Measurements from ENCODE around the gene FAM43A.

FAM43A gene, protein sequence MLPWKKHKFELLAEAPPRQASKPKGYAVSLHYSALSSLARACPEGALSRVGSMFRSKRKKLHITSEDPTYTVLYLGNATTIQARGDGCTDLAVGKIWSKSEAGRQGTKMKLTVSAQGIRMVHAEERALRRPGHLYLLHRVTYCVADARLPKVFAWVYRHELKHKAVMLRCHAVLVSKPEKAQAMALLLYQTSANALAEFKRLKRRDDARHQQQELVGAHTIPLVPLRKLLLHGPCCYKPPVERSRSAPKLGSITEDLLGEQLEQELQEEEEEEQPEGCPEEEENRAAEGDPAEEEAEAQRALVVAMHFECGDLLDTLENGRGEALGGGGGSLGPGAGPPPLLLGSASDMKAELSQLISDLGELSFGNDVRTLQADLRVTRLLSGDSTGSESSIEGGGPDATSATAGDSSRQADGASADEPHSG

GRCh38 chr3:194685718-194686413, at the start of gene FAM43A:
FAM43A (plus strand) TSS chr3:194685883; CDS start chr3:194686827, 944 bp downstream.
- peak; percentile 84 for DNase-seq (ENCODE audit: low spot score)

DNA sequence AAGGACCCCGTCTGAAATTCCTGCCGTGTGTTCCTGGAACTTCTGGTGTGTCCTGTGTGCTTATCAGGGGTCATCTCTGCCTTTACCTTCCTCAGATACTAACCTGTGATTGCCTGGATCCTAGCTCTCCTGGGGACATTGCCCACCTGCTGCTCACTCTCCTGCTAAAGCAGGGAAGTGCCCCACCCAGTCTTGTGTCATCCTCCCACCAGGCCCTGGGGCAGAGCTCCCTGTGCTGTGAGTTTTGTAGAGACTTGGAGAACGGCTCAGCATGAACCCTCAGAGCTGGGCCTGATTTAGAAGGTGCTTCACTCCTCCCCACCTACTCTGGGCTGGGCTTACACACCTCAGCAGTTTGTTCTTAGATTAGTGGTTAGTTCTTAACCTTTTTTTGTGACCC, 48.6 kb upstream of the FAM43A start:
- no peak for DNase-seq (ENCODE audit: low spot score)

DNA sequence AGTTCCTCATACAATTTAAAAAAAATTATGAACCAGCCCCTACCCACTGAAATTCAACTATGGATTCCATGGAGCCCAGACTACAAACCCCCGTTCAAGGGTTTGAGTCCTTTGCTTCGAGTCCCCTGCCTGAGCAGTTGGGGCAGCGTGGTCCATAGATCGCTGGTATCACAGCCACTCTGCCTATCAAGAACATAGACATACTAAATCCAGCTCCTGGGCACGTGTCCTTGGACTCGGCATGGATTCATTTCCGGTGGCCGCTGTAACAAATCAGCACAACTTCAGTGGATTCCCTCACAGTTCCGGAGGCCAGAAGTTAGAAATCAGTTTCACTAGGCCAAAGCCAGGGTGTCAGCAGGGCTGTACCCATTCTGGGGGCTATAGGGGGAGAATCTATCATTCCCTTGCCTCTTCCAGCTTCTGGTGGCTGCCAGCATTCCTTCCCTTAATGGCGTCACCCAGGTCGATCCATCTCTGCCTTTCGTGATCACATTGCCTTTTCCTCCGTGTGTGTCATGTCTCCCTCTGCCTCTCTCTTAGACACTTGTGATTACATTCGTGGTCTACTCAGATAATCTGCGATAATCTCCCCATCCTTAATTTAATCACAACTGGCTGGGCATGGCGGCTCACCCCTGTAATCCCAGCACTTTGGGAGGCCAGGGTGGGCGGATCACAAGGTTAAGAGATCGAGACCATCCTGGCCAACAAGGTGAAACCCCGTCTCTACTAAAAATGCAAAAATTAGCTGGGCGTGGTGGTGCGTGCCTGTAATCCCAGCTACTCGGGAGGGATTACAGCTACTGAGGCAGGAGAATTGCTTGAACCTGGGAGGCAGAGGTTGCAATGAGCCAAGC, 47.9 kb upstream of the FAM43A start:
- no peak for DNase-seq (ENCODE audit: low spot score)

GRCh38 chr3:194638991-194639605, 46.6 kb upstream of the FAM43A start:
- DNase-seq (ENCODE audit: low spot score) = no peak

- no peak for DNase-seq (ENCODE audit: low spot score)
Observed at GRCh38 chr3:194640829-194641228, 44.9 kb upstream of the FAM43A start.

DNA sequence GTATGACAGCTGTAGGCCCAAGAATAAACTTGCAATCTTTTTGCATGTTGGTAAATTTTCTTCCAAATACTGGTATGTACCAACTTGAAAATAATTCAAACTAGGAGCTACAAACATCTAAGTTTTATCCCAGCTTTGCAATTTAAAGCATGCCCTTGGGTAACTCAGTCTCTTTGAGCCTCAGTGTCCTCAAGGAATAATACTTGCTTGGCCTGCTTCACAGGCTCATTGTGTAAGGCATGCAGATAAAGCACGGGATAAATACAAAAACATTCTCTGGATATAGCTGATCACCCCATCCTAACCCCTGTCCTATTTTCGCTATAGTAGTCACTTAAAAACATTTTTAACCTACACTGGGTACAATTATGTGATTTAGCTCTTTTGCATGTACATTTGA, 42.9 kb upstream of the FAM43A start:
- no peak for DNase-seq (ENCODE audit: low spot score)

DNA sequence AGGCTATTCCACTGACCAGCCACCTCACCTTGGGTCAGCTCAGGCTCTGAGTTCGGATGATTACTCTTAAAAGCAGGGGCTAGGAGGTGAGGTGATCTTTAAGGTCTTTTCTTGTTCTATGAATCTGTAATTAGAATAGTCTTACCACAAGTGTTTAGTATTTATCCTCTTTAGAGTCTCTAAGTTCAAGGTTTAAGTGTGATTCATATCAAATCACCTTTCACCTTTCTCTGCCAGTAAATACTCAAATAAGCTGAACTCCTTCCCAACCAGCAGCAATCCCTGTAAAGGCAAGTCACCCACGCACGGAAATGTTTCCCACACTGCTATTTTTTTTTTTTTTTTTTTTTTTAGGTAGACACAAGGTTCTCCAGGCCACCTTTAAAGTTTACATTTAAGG, 37.9 kb upstream of the FAM43A start:
- DNase-seq (ENCODE audit: low spot score) = no peak

DNA sequence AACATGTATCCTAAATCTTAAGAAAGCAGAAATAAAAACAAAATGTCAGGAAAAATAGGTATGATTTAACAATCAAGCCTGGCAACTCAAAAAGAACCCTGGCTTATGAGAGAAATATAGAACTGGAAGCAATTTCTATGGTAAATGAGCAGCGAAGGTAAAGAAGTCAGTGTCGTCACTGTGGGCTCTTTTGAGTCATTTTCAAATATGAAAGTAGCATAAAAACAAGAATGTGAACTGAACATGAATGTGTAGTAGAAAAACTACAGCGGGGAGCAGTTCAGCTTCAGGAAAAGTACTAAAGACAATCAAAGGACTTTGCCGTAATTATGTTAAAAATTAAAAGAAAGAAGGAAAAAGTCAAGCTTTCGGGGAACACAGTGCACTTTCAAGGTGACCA, 31.2 kb upstream of the FAM43A start:
- DNase-seq (ENCODE audit: low spot score) = no peak

GRCh38 chr3:194657439-194657838, 28.2 kb upstream of the FAM43A start:
- no peak for DNase-seq (ENCODE audit: low spot score)

GRCh38 chr3:194658477-194659242, 27.0 kb upstream of the FAM43A start:
- DNase-seq (ENCODE audit: low spot score) = no peak

- no peak for DNase-seq (ENCODE audit: low spot score)
Observed at GRCh38 chr3:194659778-194660177, 25.9 kb upstream of the FAM43A start.

- DNase-seq (ENCODE audit: low spot score) = no peak
Observed at GRCh38 chr3:194661374-194661773, 24.3 kb upstream of the FAM43A start.

DNA sequence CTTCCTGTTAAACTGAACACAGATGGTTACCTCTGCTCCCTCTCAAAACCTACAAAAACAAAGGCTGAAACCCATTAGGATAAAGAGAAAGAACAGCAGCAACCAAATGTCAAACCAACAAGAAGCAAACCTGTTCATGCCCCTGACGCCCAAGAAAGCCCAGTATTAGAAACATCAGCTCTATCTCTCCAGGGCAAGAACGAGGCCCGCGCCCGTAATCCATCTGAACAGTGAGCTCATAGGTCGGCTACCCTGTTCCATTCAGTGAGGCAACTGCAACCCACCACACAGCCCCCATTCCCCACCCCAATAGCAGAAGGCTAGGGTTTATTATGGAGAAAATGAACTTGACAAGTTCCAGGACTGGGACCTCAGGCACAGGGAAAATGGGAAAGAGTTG, 23.7 kb upstream of the FAM43A start:
- DNase-seq (ENCODE audit: low spot score) = no peak

- no peak for DNase-seq (ENCODE audit: low spot score)
Observed at GRCh38 chr3:194664857-194665256, 20.8 kb upstream of the FAM43A start.

DNA sequence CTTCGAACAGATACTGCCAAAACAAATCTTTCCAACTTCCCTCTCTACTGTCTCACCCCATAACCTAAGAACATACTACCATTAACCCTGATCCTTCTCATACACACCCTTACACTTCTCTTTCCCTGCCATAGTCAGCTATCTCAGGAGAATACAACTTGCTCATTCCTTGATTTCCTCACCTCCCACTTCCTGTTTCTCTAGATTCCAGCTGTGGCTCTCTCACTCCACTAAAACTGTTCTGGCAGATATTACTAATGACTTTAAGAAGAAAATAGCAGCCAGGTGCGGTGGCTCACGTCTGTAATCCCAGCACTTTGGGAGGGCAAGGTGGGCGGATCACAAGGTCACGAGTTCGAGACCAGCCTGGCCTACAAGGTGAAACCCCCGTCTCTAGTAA, 18.3 kb upstream of the FAM43A start:
- no peak for DNase-seq (ENCODE audit: low spot score)

GRCh38 chr3:194671511-194671899, 14.2 kb upstream of the FAM43A start:
- no peak for DNase-seq (ENCODE audit: low spot score)

GRCh38 chr3:194671900-194672808, 13.5 kb upstream of the FAM43A start, which contains the start of gene LSG1:
LSG1 (minus strand) TSS chr3:194672191; CDS start chr3:194672162, 29 bp downstream.
- peak; percentile 80 for DNase-seq (ENCODE audit: low spot score)

GRCh38 chr3:194672876-194673275, 12.8 kb upstream of the FAM43A start:
- DNase-seq (ENCODE audit: low spot score) = no peak

- no peak for DNase-seq (ENCODE audit: low spot score)
Observed at GRCh38 chr3:194673761-194674160, 11.9 kb upstream of the FAM43A start.

DNA sequence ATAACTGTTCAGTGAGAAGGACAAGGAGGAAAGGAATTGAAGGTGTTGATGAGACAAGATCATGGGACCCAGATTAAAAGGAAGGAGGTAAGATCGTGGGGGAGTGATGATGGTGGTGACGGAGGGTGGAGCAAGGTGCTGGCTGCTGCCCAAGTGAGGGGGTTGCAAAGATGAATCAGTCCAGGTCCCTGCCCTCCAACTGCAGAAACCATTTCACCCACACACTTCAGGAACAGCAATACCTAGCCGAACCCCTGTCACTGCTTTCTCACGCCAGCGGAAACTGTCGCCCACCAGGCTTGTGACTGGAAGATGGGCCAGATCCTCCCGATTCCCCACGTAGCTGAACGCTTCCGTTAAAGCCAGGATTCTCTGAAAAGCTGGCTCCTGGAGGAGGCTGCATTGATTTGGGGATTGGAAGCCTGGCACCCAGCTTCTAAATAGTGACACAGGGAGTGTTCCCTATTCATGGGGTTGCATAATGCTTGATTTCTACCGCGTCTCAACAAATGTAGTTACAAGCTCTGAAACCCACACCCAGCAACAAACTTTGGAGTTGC, 10.5 kb upstream of the FAM43A start:
- no peak for DNase-seq (ENCODE audit: low spot score)
